Neural cell (in vitro differentiated cells): ENCODE results near the gene TSPAN9.

Experiments
- EZH2 ChIP-seq: fragments of 200-600, 300-800 bp; shearing (Covaris generic), sonication (generic); IDR thresholded peaks from 2 replicates; pipeline ENCODE4 v1.6.1; 2014; ENCODE audit warnings: antibody characterized with exemption, low read length, borderline replicate concordance, mild to moderate bottlenecking; ENCODE audit not compliant: insufficient read depth, poor library complexity, severe bottlenecking
- SMC3 ChIP-seq: fragments of 450-650 bp; conservative IDR thresholded peaks from 2 replicates; pipeline ENCODE4 v1.6.1; 2014; ENCODE audit warnings: antibody characterized with exemption, mild to moderate bottlenecking, moderate library complexity; ENCODE audit not compliant: poor library complexity
- TAF1 ChIP-seq: IDR thresholded peaks from 2 replicates; pipeline ENCODE4 v1.6.1; 2012; ENCODE audit warnings: low read depth
- TF ChIP-seq, protein P1 (sequence below): fragments of 450-650 bp; IDR thresholded peaks from 2 replicates; pipeline ENCODE4 v1.5.1; 2014; ENCODE audit warnings: antibody characterized with exemption, mild to moderate bottlenecking, moderate library complexity; ENCODE audit not compliant: poor library complexity, severe bottlenecking

DNA sequence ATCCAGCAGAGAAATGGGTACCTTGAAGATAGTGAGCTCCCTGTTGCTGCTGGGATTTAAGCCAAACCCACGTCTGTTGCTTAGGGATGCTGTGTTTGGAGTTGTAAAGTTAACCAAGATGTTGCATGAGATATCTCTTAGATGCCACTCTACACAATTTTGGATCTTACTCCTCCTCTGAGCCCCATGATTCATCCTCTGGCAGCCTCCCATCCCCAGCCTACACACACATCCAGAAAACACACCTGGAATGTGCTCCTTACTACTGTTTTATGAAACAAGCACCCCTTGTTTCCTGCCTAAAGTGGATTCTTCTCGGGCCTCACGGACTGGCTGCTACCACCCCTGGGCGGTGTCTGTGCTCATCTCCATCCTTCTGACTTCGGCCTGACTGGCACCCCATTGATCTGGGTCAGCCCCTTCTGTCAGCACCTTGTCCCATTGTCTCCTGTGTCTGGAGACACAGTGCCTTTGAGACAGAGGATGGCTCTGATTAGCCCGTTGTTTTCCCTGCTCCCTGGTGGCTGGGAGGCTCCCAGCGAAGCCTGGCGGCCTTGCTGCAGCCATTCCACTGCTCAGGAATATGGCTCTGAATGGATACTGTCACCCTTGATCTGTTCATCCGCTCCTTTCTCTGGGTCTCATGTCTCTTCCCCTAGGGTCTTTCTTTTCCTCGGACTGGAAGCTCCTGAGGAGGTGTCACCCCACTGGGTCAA lies 24.3 kb downstream of the TSPAN9 start:
- TF ChIP-seq, protein P1, sequence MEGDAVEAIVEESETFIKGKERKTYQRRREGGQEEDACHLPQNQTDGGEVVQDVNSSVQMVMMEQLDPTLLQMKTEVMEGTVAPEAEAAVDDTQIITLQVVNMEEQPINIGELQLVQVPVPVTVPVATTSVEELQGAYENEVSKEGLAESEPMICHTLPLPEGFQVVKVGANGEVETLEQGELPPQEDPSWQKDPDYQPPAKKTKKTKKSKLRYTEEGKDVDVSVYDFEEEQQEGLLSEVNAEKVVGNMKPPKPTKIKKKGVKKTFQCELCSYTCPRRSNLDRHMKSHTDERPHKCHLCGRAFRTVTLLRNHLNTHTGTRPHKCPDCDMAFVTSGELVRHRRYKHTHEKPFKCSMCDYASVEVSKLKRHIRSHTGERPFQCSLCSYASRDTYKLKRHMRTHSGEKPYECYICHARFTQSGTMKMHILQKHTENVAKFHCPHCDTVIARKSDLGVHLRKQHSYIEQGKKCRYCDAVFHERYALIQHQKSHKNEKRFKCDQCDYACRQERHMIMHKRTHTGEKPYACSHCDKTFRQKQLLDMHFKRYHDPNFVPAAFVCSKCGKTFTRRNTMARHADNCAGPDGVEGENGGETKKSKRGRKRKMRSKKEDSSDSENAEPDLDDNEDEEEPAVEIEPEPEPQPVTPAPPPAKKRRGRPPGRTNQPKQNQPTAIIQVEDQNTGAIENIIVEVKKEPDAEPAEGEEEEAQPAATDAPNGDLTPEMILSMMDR, result no peak
- TF ChIP-seq EZH2 (no peak), TAF1 (no peak), SMC3 (no peak)
